ENCODE results near the gene ATP11A.

Gene ATP11A

DNA sequence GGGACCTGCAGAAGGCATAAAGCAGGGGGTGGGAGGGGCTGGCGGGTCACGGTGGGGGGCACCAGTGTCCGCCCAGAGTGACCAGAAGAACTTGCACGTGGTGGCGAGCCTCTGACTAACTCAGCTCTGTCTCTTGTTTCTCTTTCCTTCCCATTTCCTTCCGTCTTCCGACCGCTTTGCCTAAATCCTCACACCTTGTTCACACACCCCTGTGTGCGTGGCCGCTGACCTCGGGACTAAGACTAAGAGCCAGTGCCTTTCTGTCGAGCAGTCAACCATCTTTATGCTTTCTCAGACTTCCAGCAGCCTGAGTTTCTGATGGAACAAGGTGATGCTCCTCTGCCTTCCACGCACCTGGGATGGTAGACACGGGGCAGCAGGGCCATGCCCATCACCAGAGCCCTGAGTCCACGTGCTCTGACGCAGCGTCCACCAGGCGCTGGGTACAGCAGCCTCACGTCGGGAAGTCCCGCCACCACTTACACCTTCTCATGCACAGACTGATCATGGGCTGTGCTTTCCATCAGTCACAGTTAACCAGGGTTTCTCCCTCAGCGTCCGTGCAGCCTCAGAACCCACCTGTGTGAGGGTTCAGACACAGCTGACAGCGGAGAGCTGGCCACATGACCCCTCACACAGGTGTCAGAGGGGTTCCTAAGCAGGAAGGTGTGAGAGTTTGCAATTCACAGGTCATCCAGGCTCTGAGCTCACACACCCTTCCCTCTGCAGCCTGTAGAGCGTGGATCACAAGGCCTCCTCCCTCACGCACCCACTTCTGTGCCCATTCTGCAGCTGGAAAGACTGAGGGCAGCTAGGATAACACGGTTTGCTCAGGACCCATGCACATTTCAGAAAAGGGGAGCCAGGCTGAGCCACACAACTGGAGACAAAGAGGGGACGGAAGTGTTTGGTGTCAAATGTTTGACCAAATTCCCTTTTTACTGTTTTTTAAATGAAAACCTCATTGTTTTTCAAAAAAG is 188.4 kb downstream of the ATP11A start:
- Histone ChIP-seq H3K9ac (no peak overlapping the region), H3K4me1 (ENCODE audit: low read depth, poor library complexity, severe bottlenecking) (peaks cover 3% of the 10 kb centered on the region), H3K4me2 (no peak overlapping the region), H3K79me2 (ENCODE audit: insufficient read depth, low read depth) (no peaks in the 10 kb centered on the region), H4K20me1 (ENCODE audit: insufficient read depth) (no peaks in the 10 kb centered on the region), H3K4me3 (IDR thresholded peaks at IDR 0.05; ENCODE audit: insufficient read depth, low read depth, low read length) (no peak overlapping the region), H3K36me3 (ENCODE audit: insufficient read depth) (no peaks in the 10 kb centered on the region), H2AFZ (ENCODE audit: low read depth) (no peak overlapping the region), H3K27me3 (ENCODE audit: insufficient read depth, low read depth) (no peaks in the 10 kb centered on the region), H3K27ac (no peak overlapping the region)
- TF ChIP-seq CTCF (conservative IDR thresholded peaks at IDR 0.05; ENCODE audit: low read depth, low read length): no peak

GRCh38 chr13:112879283-112879833 is 189.5 kb downstream of the ATP11A start:
- H3K27me3 ChIP-seq (ENCODE audit: insufficient read depth, low read depth): no peaks in the 10 kb centered on the region
- no peak overlapping the region for H3K4me2 ChIP-seq
- H3K79me2 ChIP-seq (ENCODE audit: insufficient read depth, low read depth): no peaks in the 10 kb centered on the region
- H3K36me3 ChIP-seq (ENCODE audit: insufficient read depth): no peaks in the 10 kb centered on the region
- no peak overlapping the region for H3K27ac ChIP-seq
- H3K9ac ChIP-seq: no peak overlapping the region
- H4K20me1 ChIP-seq (ENCODE audit: insufficient read depth): no peaks in the 10 kb centered on the region
- no peak overlapping the region for H3K4me3 ChIP-seq (IDR thresholded peaks at IDR 0.05; ENCODE audit: insufficient read depth, low read depth, low read length)
- H3K4me1 ChIP-seq (ENCODE audit: low read depth, poor library complexity, severe bottlenecking): no peaks in the 10 kb centered on the region
- H2AFZ ChIP-seq (ENCODE audit: low read depth): no peak overlapping the region
- TF ChIP-seq CTCF (conservative IDR thresholded peaks at IDR 0.05; ENCODE audit: low read depth, low read length): no peak

DNA sequence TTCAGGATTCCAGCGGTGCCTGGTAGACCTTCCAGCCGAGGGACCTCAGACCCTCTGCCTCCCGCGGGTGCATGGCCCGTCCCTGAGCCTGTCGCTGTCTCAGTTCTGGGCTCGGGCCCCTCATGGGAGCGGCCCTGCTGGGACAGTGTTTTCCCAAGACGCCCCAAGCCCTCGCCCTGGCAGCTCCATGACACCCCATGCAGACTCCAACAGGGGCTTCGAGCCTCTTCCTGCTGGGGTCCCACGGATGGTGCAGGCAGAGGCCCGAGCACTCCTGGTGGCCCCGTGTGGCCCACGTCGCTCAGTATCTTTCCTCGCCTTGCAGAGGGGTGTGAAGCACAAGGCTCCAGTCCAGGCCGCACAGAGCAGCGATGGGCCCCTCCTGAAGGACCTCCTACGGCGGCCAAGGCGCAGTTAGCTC is 190.4 kb downstream of the ATP11A start:
- Histone ChIP-seq H3K36me3 (ENCODE audit: insufficient read depth) (no peaks in the 10 kb centered on the region), H3K27ac (no peak overlapping the region), H3K4me1 (ENCODE audit: low read depth, poor library complexity, severe bottlenecking) (no peaks in the 10 kb centered on the region), H3K9ac (no peak overlapping the region), H3K79me2 (ENCODE audit: insufficient read depth, low read depth) (no peaks in the 10 kb centered on the region), H3K4me2 (no peak overlapping the region), H2AFZ (ENCODE audit: low read depth) (no peak overlapping the region), H3K27me3 (ENCODE audit: insufficient read depth, low read depth) (no peaks in the 10 kb centered on the region), H4K20me1 (ENCODE audit: insufficient read depth) (no peaks in the 10 kb centered on the region), H3K4me3 (IDR thresholded peaks at IDR 0.05; ENCODE audit: insufficient read depth, low read depth, low read length) (no peak overlapping the region)
- TF ChIP-seq CTCF (conservative IDR thresholded peaks at IDR 0.05; ENCODE audit: low read depth, low read length): no peak

- Histone ChIP-seq H3K36me3 (ENCODE audit: insufficient read depth) (no peaks in the 10 kb centered on the region), H2AFZ (ENCODE audit: low read depth) (no peak overlapping the region), H3K27me3 (ENCODE audit: insufficient read depth, low read depth) (no peaks in the 10 kb centered on the region), H3K27ac (no peak overlapping the region), H3K4me3 (IDR thresholded peaks at IDR 0.05; ENCODE audit: insufficient read depth, low read depth, low read length) (no peak overlapping the region), H3K79me2 (ENCODE audit: insufficient read depth, low read depth) (no peaks in the 10 kb centered on the region), H3K4me1 (ENCODE audit: low read depth, poor library complexity, severe bottlenecking) (no peaks in the 10 kb centered on the region), H3K4me2 (no peak overlapping the region), H4K20me1 (ENCODE audit: insufficient read depth) (no peaks in the 10 kb centered on the region), H3K9ac (no peak overlapping the region)
- TF ChIP-seq CTCF (conservative IDR thresholded peaks at IDR 0.05; ENCODE audit: low read depth, low read length): no peak
Observed at GRCh38 chr13:112880976-112881540, 191.2 kb downstream of the ATP11A start.
